Keratinocyte (primary cell): ENCODE measurements around the gene TRPM2. TPM values are rescaled to one million over a fixed set of nuclear protein-coding genes. Genes with fewer than 3 reads are reported as not detected.

Experiments used
- DNase-seq: peaks from one replicate; pipeline ENCODE4 v3.0.0-alpha.2; 2011; ENCODE audit warnings: low read depth, missing footprints, low spot score
- FAIRE-seq: peaks from 2 replicates; lab custom pipeline; 2011; peaks lifted over from hg19 to GRCh38; lab: Jason Lieb, UNC
- H2AFZ ChIP-seq: 2 replicates; pipeline ENCODE4 v1.6.0; 2012; ENCODE audit warnings: low read length, control low read depth, inconsistent platforms; ENCODE audit not compliant: control insufficient read depth
- H3K27ac ChIP-seq: 2 replicates; pipeline ENCODE4 v1.5.1; 2011; ENCODE audit warnings: low read length; ENCODE audit not compliant: control insufficient read depth, insufficient read depth
- H3K27me3 ChIP-seq: 3 replicates; pipeline ENCODE4 v1.6.0; 2011; ENCODE audit warnings: low read length; ENCODE audit not compliant: control insufficient read depth, insufficient read depth; ENCODE audit errors: extremely low read depth
- H3K36me3 ChIP-seq, 2 experiments: 2 replicates in 1 of 2; 3 replicates in 1 of 2; pipeline ENCODE4 v1.5.1; 2011; ENCODE audit warnings: low read length in 2 of 2, mild to moderate bottlenecking in 1 of 2; ENCODE audit not compliant: control insufficient read depth in 2 of 2, insufficient read depth in 2 of 2; ENCODE audit errors: extremely low read depth in 1 of 2
- H3K4me1 ChIP-seq: 3 replicates; pipeline ENCODE4 v1.5.1; 2011; ENCODE audit warnings: low read length; ENCODE audit not compliant: control insufficient read depth, insufficient read depth; ENCODE audit errors: extremely low read depth
- H3K4me2 ChIP-seq: 3 replicates; pipeline ENCODE4 v1.6.0; 2011; ENCODE audit warnings: low read depth, low read length; ENCODE audit not compliant: control insufficient read depth, insufficient read depth; ENCODE audit errors: extremely low read depth
- H3K4me3 ChIP-seq, 3 experiments: fragments of 200-600 bp in 1 of 3; sonication (generic) in 1 of 3; 2 replicates in 2 of 3; 3 replicates in 1 of 3; pipeline ENCODE4 v1.5.1; 2011 to 2016; ENCODE audit warnings: low read length in 3 of 3, mild to moderate bottlenecking in 3 of 3, control low read depth in 2 of 3, inconsistent platforms in 1 of 3, low read depth in 1 of 3, mixed read lengths in 1 of 3, mixed run types in 1 of 3, moderate library complexity in 1 of 3; ENCODE audit not compliant: control insufficient read depth in 2 of 3, insufficient read depth in 2 of 3; ENCODE audit errors: extremely low read depth in 1 of 3
- H3K79me2 ChIP-seq: 2 replicates; pipeline ENCODE4 v1.6.0; 2012; ENCODE audit warnings: low read length; ENCODE audit not compliant: control insufficient read depth, insufficient read depth
- H3K9ac ChIP-seq: 3 replicates; pipeline ENCODE4 v1.6.0; 2011; ENCODE audit warnings: low read length; ENCODE audit not compliant: control insufficient read depth, insufficient read depth; ENCODE audit errors: extremely low read depth
- H3K9me1 ChIP-seq: 3 replicates; pipeline ENCODE4 v1.6.0; 2011; ENCODE audit warnings: low read length; ENCODE audit not compliant: control insufficient read depth, insufficient read depth; ENCODE audit errors: extremely low read depth
- H3K9me3 ChIP-seq: 2 replicates; pipeline ENCODE4 v1.5.1; 2012; ENCODE audit warnings: low read depth, low read length; ENCODE audit not compliant: control insufficient read depth
- H4K20me1 ChIP-seq: 3 replicates; pipeline ENCODE4 v1.6.0; 2011; ENCODE audit warnings: low read length; ENCODE audit not compliant: control insufficient read depth, insufficient read depth; ENCODE audit errors: extremely low read depth
- EZH2 ChIP-seq: IDR thresholded peaks from one replicate; pipeline ENCODE4 v1.6.1; 2012; ENCODE audit warnings: inconsistent platforms, mild to moderate bottlenecking, low read length, moderate library complexity
- dilution Hi-C: fragments of 300-500 bp; cut with MboI; formaldehyde crosslinking; loops from one replicate; pipeline ENCODE4 v1.7.0; 2020; ENCODE audit warnings: low sequenced_read_pairs; ENCODE audit not compliant: extremely low pct_ligation_motif_present
- polyA plus RNA-seq, 5 experiments: library from polyadenylated mRNA; depleted of rRNA in 3 of 5; stranded (reverse) in 3 of 5; stranded (forward) in 1 of 5; unstranded in 1 of 5; fragments of >200 nt; gene quantifications; 1 replicate in 1 of 5; 2 replicates in 3 of 5; 3 replicates in 1 of 5; pipeline versions ENCODE4 v1.2.1 to v1.2.3, GENCODE V29; 2011 to 2012; ENCODE audit warnings: missing spikeins in 2 of 5, low read depth in 1 of 5, low replicate concordance in 1 of 5
- TF ChIP-seq, protein P1 (sequence below), 3 experiments: IDR thresholded peaks in 1 of 3; conservative IDR thresholded peaks in 1 of 3; optimal IDR thresholded peaks in 1 of 3; 2 replicates in 2 of 3; 3 replicates in 1 of 3; pipeline versions ENCODE3 to v1.5.1; 2011; ENCODE audit warnings: low read length in 3 of 3, mild to moderate bottlenecking in 3 of 3, moderate library complexity in 2 of 3, control low read depth in 1 of 3, inconsistent platforms in 1 of 3; ENCODE audit not compliant: insufficient read depth in 2 of 3; ENCODE audit errors: extremely low read depth in 1 of 3

Gene TRPM2
- polyA plus RNA-seq, 1 donor (not counting 4 experiments of a cell fraction or from before 2014, with no cell fraction given), result 0.31 TPM

DNA sequence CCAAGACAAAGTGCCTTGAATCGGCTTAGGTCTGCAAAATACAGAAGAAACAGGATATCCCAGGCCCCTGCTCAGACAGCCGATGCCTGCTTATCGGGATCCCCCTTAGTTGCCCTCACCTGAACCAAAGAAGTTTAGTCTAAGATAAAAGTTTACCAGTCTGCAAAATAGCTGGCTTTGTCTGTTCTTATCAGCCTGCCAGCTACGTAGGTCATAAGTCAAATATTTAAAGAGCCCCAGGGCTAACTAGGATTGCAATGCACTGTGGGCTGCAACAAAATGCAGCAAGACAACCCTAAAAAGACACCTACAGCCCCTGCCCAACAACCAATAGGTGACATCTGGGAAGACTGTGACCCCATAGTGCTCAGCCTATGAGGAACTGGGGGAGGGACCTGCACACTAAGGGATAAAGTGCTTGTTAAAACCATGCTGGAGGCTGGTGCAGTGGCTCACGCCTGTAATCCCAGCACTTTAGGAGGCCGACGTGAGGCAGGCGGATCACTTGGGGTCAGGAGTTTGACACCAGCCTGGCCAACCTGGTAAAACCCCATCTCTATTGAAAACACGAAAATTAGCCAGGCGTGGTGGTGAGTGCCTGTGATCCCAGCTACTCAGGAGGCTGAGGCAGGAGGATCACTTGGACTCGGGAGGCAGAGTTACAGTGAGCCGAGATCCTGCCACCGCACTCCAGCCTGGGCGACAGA, 129.3 kb downstream of the TRPM2 start:
- Histone ChIP-seq H4K20me1 (no peaks in the 10 kb centered on the region), H3K27me3 (no peaks in the 10 kb centered on the region), H3K36me3 (no peaks in the 10 kb centered on the region), H3K4me1 (no peaks in the 10 kb centered on the region), H3K4me2 (no peak overlapping the region), H3K9me1 (no peaks in the 10 kb centered on the region), H2AFZ (no peak overlapping the region), H3K9ac (no peak overlapping the region), H3K79me2 (no peaks in the 10 kb centered on the region), H3K27ac (no peak overlapping the region), H3K4me3 (no peak overlapping the region), H3K9me3 (no peaks in the 10 kb centered on the region)
- no peak for TF ChIP-seq EZH2
- TF ChIP-seq, protein P1, sequence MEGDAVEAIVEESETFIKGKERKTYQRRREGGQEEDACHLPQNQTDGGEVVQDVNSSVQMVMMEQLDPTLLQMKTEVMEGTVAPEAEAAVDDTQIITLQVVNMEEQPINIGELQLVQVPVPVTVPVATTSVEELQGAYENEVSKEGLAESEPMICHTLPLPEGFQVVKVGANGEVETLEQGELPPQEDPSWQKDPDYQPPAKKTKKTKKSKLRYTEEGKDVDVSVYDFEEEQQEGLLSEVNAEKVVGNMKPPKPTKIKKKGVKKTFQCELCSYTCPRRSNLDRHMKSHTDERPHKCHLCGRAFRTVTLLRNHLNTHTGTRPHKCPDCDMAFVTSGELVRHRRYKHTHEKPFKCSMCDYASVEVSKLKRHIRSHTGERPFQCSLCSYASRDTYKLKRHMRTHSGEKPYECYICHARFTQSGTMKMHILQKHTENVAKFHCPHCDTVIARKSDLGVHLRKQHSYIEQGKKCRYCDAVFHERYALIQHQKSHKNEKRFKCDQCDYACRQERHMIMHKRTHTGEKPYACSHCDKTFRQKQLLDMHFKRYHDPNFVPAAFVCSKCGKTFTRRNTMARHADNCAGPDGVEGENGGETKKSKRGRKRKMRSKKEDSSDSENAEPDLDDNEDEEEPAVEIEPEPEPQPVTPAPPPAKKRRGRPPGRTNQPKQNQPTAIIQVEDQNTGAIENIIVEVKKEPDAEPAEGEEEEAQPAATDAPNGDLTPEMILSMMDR (optimal IDR thresholded peaks at IDR 0.05 in 1 of 3, IDR thresholded peaks at IDR 0.05 in 1 of 3, conservative IDR thresholded peaks at IDR 0.05 in 1 of 3; ENCODE audit: extremely low read depth in 1 of 3, insufficient read depth in 2 of 3, low read length in 3 of 3), result no peak
- FAIRE-seq, result no peak
- dilution Hi-C loops, result loop anchor here (25.0 kb wide), 1 partner anchor 255 kb away; no protein-coding TSS in a partner anchor
- no peak for DNase-seq

DNA sequence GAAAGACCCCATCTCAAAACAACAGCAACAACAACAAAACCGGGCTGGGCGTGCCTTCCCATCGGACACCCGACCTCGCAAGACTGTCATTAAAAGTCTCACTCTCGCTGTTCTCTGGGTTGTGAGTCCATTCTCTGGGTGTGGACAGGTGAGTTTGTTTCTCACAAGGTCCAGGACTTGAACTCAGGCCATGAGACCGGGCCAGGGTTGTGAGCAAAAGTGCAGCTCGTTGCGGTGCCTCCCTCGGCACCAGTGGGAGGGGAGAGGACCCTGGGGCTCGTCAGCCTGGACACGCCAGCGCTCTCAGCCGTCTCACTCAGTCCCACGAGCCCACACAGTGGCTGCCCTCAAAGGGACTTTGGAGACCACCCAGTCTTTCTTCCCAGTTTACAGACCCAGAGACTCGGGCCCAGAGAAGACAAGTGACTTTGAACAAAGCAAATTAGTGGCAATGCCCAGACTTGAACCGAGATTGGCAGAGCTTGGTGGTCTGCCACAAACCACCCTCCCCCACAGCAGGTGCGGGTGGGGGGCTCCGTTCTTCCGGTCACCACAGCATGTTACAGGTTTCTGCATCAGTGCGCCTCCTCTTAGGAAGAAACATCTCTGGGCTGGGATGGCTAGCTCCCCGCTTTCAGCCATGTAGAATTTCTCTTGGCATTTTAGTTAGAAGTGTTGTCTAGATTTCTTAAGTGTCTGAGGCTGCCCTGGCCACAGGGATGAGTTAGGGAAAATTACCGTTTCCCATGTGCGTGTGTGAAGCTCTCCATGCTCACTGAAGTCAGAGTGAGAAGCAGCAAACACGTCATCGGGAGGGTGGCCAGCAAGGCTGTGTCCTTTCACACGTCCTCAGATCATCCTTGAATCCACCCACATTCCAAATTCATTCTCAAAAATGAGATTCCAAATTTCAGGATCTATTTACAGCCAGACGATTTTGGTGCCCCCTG, 130.1 kb downstream of the TRPM2 start:
- dilution Hi-C loops, result loop anchor here (25.0 kb wide), 1 partner anchor 254 kb away; no protein-coding TSS in a partner anchor
- no peak overlapping the region for H3K4me3 ChIP-seq

More for the DNA sequence above, 130.1 kb downstream of the TRPM2 start:
- Histone ChIP-seq H3K27ac (no peak overlapping the region), H3K4me1 (no peaks in the 10 kb centered on the region), H3K9ac (no peak overlapping the region), H3K9me1 (no peaks in the 10 kb centered on the region), H3K4me2 (no peak overlapping the region), H3K79me2 (no peaks in the 10 kb centered on the region), H2AFZ (no peak overlapping the region), H3K36me3 (no peaks in the 10 kb centered on the region), H4K20me1 (no peaks in the 10 kb centered on the region), H3K9me3 (no peaks in the 10 kb centered on the region), H3K27me3 (no peaks in the 10 kb centered on the region)
- FAIRE-seq, result no peak
- DNase-seq, result no peak
- no peak for TF ChIP-seq EZH2
- TF ChIP-seq, protein P1 (optimal IDR thresholded peaks at IDR 0.05 in 1 of 3, IDR thresholded peaks at IDR 0.05 in 1 of 3, conservative IDR thresholded peaks at IDR 0.05 in 1 of 3; ENCODE audit: extremely low read depth in 1 of 3, insufficient read depth in 2 of 3, low read length in 3 of 3), result no peak
